T-helper 1 cell treated with Interleukin-12 subunit alpha and Interleukin-12 subunit beta and Interleukin-4 antibody, amounts not matched to agents 30 ng/mL and 1 ng/mL, for 36 hours (primary cell): ENCODE measurements around the gene OSTN. TPM values are rescaled to one million over a fixed set of nuclear protein-coding genes. Genes with fewer than 3 reads are reported as not detected.
"Not testable (repeated sequence)": the region's sequence is repeated elsewhere in the genome, so short reads cannot be mapped to it uniquely, and the experiment has no call there.

ENCODE experiments used
- intact Hi-C: fragments of 100-400 bp; cut with micrococcal nuclease; formaldehyde crosslinking; loops from one replicate; pipeline ENCODE4 v1.15.1; 2024
- total RNA-seq: library from RNA; stranded (reverse); gene quantifications from 2 replicates; pipeline ENCODE4 v1.2.3, GENCODE V29; 2022

Gene OSTN
- total RNA-seq, result not detected in 2 replicates

- intact Hi-C loops, result no loop called here
Measured at GRCh38 chr3:191198932-191199331, at the start of gene OSTN. Gene OSTN, plus strand, starts transcription at chr3:191199241. Its CDS starts 13,292 bp downstream, at chr3:191212533.

- intact Hi-C loops, result no loop called here
Measured at GRCh38 chr3:191151653-191152052, 47.4 kb upstream of the OSTN start.

- intact Hi-C loops, result no loop called here
Measured at GRCh38 chr3:191154827-191155226, 44.2 kb upstream of the OSTN start.

- intact Hi-C loops, result no loop called here
Measured at GRCh38 chr3:191158247-191158646, 40.8 kb upstream of the OSTN start.

GRCh38 chr3:191158815-191159214 is 40.2 kb upstream of the OSTN start:
- intact Hi-C loops, result no loop called here

- intact Hi-C loops, result loop anchor here (5.0 kb wide), 1 partner anchor 511 kb away; no protein-coding TSS in a partner anchor
Measured at GRCh38 chr3:191165802-191166201, 33.2 kb upstream of the OSTN start.

- intact Hi-C loops, result loop anchor here (5.0 kb wide), 1 partner anchor 511 kb away; no protein-coding TSS in a partner anchor
Measured at GRCh38 chr3:191166368-191166767, 32.7 kb upstream of the OSTN start.

- intact Hi-C loops, result loop anchor here (5.0 kb wide), 1 partner anchor 508 kb away; no protein-coding TSS in a partner anchor
Measured at GRCh38 chr3:191169566-191169965, 29.5 kb upstream of the OSTN start.

- intact Hi-C loops, result no loop called here
Measured at GRCh38 chr3:191170097-191170496, 28.9 kb upstream of the OSTN start.

- intact Hi-C loops, result no loop called here
Measured at GRCh38 chr3:191175102-191175501, 23.9 kb upstream of the OSTN start.

- intact Hi-C loops, result no loop called here
Measured at GRCh38 chr3:191176038-191176785, 22.8 kb upstream of the OSTN start.

- intact Hi-C loops, result not testable (repeated sequence)
Measured at GRCh38 chr3:191185382-191185781, 13.7 kb upstream of the OSTN start.

- intact Hi-C loops, result not testable (repeated sequence)
Measured at GRCh38 chr3:191188246-191188645, 10.8 kb upstream of the OSTN start.

GRCh38 chr3:191192270-191192669 is 6.8 kb upstream of the OSTN start:
- intact Hi-C loops, result not testable (repeated sequence)

- intact Hi-C loops, result no loop called here
Measured at GRCh38 chr3:191192941-191193340, 6.1 kb upstream of the OSTN start.

- intact Hi-C loops, result no loop called here
Measured at GRCh38 chr3:191197761-191198306, 1.2 kb upstream of the OSTN start.

GRCh38 chr3:191198480-191198879 is 561 bp upstream of the OSTN start:
- intact Hi-C loops, result no loop called here

GRCh38 chr3:191210032-191210431 is 11.0 kb downstream of the OSTN start:
- intact Hi-C loops, result no loop called here

- intact Hi-C loops, result no loop called here
Measured at GRCh38 chr3:191216510-191216909, 17.5 kb downstream of the OSTN start.

GRCh38 chr3:191217301-191217700 is 18.3 kb downstream of the OSTN start:
- intact Hi-C loops, result no loop called here

GRCh38 chr3:191220908-191221307 is 21.9 kb downstream of the OSTN start:
- intact Hi-C loops, result no loop called here

- intact Hi-C loops, result no loop called here
Measured at GRCh38 chr3:191221638-191222037, 22.6 kb downstream of the OSTN start.

GRCh38 chr3:191227541-191227940 is 28.5 kb downstream of the OSTN start:
- intact Hi-C loops, result no loop called here
